Left ventricle myocardium inferior (tissue), 1 donor: Measurements from ENCODE around the gene ULBP3. TPM values are rescaled to one million over a fixed set of nuclear protein-coding genes. Genes with fewer than 3 reads are reported as not detected.

ENCODE experiments used
- DNase-seq: peaks from one replicate; pipeline ENCODE4 v3.0.0-alpha.2; 2020
- H3K27ac ChIP-seq: fragments of 200-600 bp; replicated peaks from 2 replicates; pipeline ENCODE4 v1.8.0; 2021
- H3K27me3 ChIP-seq: fragments of 200-600 bp; 2 replicates; pipeline ENCODE4 v1.8.0; 2021; ENCODE audit warnings: low read depth
- H3K36me3 ChIP-seq: fragments of 200-600 bp; 2 replicates; pipeline ENCODE4 v1.8.0; 2021
- H3K4me1 ChIP-seq: fragments of 200-600 bp; 2 replicates; pipeline ENCODE4 v1.8.0; 2021
- H3K4me3 ChIP-seq: fragments of 200-600 bp; 2 replicates; pipeline ENCODE4 v1.8.0; 2021; ENCODE audit warnings: mild to moderate bottlenecking, moderate library complexity
- H3K9me3 ChIP-seq: fragments of 200-600 bp; replicated peaks from 2 replicates; pipeline ENCODE4 v1.8.0; 2021
- CTCF ChIP-seq: fragments of 200-600 bp; IDR thresholded peaks from 2 replicates; pipeline ENCODE4 v1.8.0; 2021; ENCODE audit warnings: antibody characterized with exemption, mild to moderate bottlenecking, borderline replicate concordance
- intact Hi-C: fragments of 100-400 bp; cut with micrococcal nuclease; formaldehyde crosslinking; loops from one replicate; pipeline ENCODE4 v1.11.0; 2022
- long read RNA-seq: library from polyadenylated mRNA; unstranded; transcript quantifications from one replicate; pipeline ENCODE4 v2.0.0, GENCODE V29; 2021
- total RNA-seq: library from RNA; stranded (reverse); fragmentation: NEBNext Ultra II Directional; extraction: Animal tissue kit (Norgen Biotek cat#: 25700); gene quantifications from one replicate; pipeline ENCODE4 v1.2.1, GENCODE V29; 2021
- donor health status: DM: no; HTN: yes; CAD: no; lungs with severe emphysema.

The ULBP3 gene
- 0.99 TPM for total RNA-seq
- long read RNA-seq, partial matches to known transcripts, result 0 of 1 reads
- long read RNA-seq, other reads (novel, unspliced or antisense), result 0 of 1 reads

DNA sequence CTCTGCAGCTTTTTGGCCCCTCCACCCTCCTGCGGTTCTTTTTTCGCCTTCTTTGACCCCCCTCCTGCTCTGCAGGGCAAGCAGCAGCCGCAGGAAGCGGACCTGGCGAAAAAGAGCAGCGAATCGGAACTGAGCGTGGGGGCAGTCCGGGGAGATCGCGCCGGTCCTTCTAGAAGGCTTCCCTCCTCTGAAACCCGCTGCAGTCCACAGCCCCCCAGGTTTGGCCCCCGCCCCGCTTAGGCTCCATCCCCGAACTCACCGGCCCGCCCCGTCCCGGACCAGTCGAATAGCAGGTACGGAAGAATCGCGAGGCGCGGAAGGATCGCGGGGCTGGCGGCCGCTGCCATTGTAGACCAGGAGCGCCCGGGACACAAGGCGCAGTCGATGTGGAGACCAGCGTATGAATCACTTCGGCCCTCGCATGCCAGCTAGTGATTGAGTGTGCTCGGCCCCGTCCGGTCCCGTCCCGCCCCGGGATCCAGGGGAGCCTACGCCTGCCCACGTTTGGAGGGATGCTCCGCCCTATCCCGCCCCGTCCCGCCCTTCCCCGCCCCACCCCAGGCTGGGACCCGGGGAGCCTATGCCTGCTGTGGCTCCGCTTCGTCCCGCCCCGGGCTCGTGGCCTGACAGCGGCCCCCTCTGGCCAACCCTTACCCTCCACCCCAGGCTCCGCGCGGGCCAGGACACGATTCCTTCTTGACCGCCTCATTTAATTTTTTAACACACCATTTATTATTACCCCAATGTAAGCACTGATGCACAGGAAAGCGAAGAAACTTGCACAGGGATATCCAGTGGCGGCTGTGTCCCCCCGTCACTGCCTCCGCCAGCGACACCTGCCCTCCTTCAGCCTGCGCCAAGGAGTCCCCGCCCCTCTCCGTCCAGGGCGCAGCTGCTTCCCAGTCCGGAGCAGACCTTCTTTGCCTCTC, at the start of gene ULBP3:
ULBP3 (minus strand) TSS at position 402 of the 929 bp plus-strand sequence; CDS start at position 347, 55 bp downstream.
- Histone ChIP-seq H3K9me3 (no peaks in the 10 kb centered on the region), H3K27me3 (peaks cover 20% of the 10 kb centered on the region), H3K36me3 (no peaks in the 10 kb centered on the region), H3K4me3 (peak within 1 kb of the TSS; percentile 83), H3K27ac (peak within 1 kb of the TSS; percentile 52), H3K4me1 (peaks cover 12% of the 10 kb centered on the region)
- intact Hi-C loops, result no loop called here
- TF ChIP-seq CTCF, result peak; percentile 67
- DNase-seq, result peak; percentile 88

GRCh38 chr6:150118627-150119026, 49.7 kb upstream of the ULBP3 start:
- Histone ChIP-seq H3K27me3 (no peaks in the 10 kb centered on the region), H3K4me3 (no peak overlapping the region), H3K36me3 (no peaks in the 10 kb centered on the region), H3K27ac (no peak overlapping the region), H3K4me1 (peaks cover 10% of the 10 kb centered on the region), H3K9me3 (no peaks in the 10 kb centered on the region)
- intact Hi-C loops, result no loop called here
- no peak for TF ChIP-seq CTCF
- no peak for DNase-seq

GRCh38 chr6:150118203-150118602, 49.3 kb upstream of the ULBP3 start:
- H3K27me3 ChIP-seq, result no peaks in the 10 kb centered on the region
- no peak for TF ChIP-seq CTCF
- H3K9me3 ChIP-seq, result no peaks in the 10 kb centered on the region
- H3K4me3 ChIP-seq, result no peak overlapping the region
- H3K4me1 ChIP-seq, result peaks cover 10% of the 10 kb centered on the region
- intact Hi-C loops, result no loop called here
- no peaks in the 10 kb centered on the region for H3K36me3 ChIP-seq
- H3K27ac ChIP-seq, result no peak overlapping the region
- DNase-seq, result no peak

DNA sequence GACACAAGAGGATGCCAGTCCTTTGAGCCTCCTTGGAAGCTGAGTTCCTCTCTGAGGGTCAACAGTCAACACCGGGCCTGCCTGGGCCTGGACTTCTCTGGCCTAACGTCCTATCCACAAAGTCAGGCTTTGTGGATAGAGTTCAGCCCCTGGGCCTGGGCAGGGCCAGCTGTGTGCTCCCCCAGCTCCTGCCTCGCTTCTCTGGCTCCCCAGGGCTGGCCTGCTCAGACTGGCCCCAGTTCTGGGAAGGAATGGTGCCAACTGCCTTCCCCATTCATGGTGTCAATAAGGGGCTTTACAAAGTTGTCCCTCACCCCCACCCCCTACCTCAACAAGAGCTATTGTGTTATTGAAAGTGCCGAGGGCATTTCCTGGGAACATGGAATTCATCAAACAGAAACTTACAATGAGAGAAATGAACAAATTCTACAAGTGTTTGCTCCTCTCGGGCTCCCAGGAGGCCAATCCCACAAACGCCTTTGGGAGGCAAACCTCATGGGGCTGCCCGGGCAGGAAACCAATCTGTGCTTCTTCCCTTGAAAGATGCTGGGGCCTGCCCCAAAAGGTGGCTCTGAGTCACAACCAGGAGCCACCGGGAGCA, 47.4 kb upstream of the ULBP3 start:
- no peak for TF ChIP-seq CTCF
- Histone ChIP-seq H3K27ac (no peak overlapping the region), H3K36me3 (no peaks in the 10 kb centered on the region), H3K4me1 (peaks cover 10% of the 10 kb centered on the region), H3K27me3 (no peaks in the 10 kb centered on the region), H3K9me3 (no peaks in the 10 kb centered on the region), H3K4me3 (no peak overlapping the region)
- no peak for DNase-seq
- intact Hi-C loops, result no loop called here

- intact Hi-C loops, result no loop called here
- Histone ChIP-seq H3K4me1 (peaks cover 10% of the 10 kb centered on the region), H3K27me3 (no peaks in the 10 kb centered on the region), H3K9me3 (no peaks in the 10 kb centered on the region), H3K27ac (no peak overlapping the region), H3K36me3 (no peaks in the 10 kb centered on the region), H3K4me3 (no peak overlapping the region)
- TF ChIP-seq CTCF, result no peak
- no peak for DNase-seq
These were observed 46.8 kb upstream of the ULBP3 start for GRCh38 chr6:150115769-150116168.
